DMS153 treated with DMSO at 0.1 percent for 48 hours (cell line): ENCODE measurements around the gene AGR2.
"Not testable (repeated sequence)": the region's sequence is repeated elsewhere in the genome, so short reads cannot be mapped to it uniquely, and the experiment has no call there.

Experiments used
- DNase-seq: peaks from one replicate; lab custom pipeline; 2025; ENCODE audit not compliant: unreplicated experiment; lab: John Stamatoyannopoulos, UW

AGR2 gene

DNA sequence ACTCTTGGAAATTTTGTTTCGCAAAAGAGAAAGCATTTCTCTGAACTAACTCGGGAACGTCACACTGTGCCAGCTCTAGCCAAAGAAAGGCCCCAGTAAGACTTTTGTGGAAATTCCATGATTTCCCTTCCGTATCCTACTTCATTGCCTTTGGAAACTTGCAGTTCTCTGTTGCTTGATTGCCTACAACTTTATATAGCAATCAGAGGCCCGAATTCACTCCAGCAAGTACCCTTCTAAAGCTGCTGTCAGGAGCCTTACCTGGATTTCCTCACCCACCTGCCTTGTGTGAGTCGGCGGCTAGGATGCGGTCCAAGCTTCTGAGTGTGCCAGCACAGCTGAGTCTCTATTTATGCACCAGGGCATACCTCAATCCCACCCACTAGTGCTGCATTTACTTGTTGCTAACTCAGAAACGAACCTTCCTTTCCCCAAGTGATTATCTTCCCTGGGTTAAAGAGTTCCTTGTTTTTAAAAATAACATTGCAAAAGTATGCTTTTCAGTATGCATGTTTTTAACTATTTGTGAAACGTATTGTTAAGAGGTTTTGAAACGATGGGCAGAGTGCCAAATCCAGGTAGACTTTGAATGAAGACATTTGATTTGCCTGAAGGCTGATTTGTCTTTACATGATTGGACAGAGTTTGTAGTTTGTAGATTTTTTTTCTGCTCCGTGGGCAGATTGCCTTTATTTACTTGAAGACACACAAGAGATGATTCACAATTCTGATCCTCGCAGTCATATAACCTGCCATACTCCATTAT is at the start of gene AGR2:
AGR2 (minus strand) TSS at position 326 of the 766 bp plus-strand sequence. CDS start 3,203 bp downstream, outside the sequence.
- DNase-seq: peak; percentile 34

GRCh38 chr7:16853189-16853588 is 48.4 kb upstream of the AGR2 start:
- not testable (repeated sequence) for DNase-seq

- no peak for DNase-seq
These were observed 47.0 kb upstream of the AGR2 start for GRCh38 chr7:16851829-16852228.

DNA sequence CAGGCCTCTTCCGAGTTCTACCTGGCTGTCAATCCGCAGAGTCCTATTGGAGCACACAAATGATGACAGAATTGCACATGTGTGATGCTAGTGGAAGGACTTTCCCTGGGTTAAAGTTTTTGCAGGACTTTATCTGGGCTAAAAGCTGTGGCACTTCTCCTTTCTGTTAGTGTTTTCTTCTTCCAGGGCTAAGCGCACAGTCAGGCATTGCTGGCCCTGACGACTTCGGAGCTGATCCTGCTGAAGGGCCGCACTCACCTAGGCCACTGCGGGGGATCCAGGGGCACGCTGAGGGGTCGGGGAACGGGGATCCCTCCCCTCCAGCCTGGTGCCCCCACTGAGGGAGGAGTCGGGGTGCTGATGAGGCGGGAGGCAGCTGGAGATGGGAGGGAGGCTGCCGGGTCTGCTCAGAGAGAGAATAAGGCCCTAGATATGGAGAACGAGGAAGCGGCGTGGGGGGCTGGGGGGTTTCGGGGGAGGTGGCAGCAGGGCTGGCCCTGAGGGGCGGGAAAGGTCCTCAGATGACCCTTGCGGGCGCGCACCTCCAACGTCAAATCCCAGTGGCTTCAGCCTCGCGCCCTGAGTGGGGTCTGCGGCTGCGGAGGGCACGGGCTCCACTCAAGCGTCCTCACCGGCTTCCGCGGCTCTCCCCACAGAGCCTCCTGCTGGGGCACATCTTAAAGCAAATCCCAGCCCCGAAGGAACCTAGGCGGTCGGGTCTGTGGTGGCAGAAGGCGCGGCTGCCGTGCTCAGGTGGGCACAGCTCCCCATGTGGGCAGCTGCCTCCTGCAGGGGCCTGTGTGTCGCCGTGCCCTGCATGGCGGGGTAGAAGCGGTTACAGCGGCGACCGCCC is 46.0 kb upstream of the AGR2 start:
- DNase-seq: no peak

DNA sequence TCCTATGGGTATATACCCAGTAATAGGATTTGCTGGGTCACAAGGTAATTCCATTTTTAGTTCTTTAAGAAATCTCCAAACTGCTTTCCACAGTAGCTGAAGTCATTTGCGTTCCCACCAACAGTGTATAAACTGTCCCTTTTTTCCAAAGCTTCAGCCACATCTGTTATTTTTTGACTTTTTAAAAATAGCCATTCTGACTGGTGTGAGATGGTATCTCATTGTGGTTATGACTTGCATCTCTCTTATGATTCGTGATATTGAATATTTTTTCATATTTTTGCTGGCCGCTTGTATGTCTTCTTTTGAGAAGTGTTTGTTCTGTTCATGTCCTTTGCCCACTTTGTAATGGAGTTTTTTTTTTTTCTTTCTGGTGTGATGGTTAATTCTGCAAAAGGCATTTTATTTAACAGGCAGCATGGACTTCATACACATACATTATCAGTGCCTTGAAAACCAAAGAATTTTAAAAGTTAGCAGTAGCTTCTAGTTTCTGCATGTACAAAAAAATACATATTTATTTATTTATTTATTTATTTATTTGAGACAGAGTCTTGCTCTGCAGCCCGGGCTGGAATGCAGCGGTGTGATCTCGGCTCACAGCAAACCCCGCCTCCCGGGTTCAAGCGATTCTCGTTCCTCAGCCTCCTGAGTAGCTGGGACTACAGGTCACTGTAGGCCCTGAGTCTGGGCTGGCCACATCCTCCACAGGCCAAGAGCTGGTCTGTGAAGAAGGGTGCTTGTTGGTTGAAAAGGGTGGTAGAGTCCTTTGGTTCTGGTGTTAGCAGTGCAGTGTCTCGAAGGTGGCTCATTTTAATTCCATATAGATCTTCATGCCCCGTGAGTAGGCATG is 44.7 kb upstream of the AGR2 start:
- DNase-seq: no peak

GRCh38 chr7:16847381-16847860 is 42.6 kb upstream of the AGR2 start:
- peak; percentile 67 for DNase-seq

- no peak for DNase-seq
These were observed 41.9 kb upstream of the AGR2 start for GRCh38 chr7:16846601-16847165.

- DNase-seq: no peak
These were observed 40.9 kb upstream of the AGR2 start for GRCh38 chr7:16845746-16846145.

- DNase-seq: no peak
These were observed 36.9 kb upstream of the AGR2 start for GRCh38 chr7:16841681-16842080.

DNA sequence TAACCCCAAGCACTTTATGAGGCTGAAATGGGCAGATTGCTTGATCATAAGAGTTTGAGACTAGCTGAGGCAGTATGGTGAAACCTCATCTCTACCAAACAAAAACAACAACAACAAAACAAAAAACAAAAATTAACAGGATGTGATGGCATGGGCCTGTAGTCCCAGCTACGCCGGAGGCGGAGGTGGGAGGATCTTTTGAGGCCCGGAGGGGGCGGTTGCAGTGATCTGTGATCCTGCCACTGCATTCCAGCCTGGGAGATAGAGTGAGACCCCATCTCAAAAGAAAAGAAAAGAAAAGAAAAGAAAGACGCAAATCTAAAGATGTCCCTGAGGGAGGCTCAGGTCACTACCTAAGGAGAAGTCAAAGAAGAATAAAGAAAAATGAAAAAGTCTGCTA is 35.3 kb upstream of the AGR2 start:
- DNase-seq: no peak

- DNase-seq: no peak
These were observed 34.8 kb upstream of the AGR2 start for GRCh38 chr7:16839646-16840045.

DNA sequence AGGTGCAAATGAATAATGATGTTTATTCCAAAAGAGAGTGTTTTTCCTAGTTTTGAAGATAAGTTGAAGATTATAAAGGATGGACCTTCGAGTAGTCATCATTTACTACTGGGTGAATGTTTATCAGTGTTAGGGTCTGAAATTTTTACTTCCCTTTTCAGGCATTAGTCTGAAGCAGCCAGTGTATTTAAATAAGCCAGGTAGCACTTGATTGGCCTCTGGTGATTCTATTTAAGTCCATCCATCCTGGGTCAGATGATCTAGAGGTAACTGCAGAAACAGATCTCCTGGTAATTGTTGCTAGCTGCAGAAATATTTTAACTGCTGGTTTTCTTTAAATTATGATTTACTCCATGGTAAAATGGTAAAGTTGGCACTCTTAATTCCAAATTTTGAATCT is 34.1 kb upstream of the AGR2 start:
- DNase-seq: no peak

GRCh38 chr7:16838386-16838785 is 33.6 kb upstream of the AGR2 start:
- DNase-seq: no peak

DNA sequence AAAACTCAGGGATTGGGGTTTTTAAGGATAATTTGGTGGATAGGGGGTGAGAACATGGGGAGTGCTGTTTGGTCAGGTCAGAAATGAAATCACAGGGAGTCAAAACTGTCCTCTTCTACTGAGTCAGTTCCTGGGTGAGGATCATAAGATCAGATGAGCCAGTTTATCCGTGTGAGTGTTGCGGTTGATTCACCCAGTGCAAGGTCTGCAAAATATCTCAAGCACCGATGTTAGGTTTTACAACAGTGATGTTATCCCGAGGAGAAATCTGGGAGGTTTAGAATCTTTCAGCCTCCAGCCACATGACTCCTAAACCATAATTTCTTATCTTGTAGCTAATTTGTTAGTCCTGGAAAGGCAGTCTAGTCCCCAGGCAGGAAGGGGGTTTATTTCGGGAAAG is 31.7 kb upstream of the AGR2 start:
- DNase-seq: no peak

DNA sequence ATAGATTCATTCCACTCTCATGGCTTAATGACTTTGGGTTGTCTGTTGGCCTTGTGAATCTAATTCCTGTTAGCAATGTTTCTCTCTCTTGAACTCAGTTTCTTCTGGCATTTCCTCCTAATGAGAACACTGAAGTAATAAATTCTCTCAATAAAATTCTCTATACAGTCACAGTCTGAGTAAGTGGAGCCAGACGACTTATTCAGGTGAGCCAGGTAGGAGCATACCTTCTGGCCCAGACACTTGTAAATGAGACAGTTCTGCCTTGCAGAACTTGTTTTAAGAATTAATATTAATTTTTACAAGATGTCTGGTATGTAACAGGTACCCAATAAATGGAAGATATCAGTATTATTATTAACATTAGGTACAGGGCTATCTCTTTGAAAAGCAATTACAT is 28.6 kb upstream of the AGR2 start:
- DNase-seq: no peak

DNA sequence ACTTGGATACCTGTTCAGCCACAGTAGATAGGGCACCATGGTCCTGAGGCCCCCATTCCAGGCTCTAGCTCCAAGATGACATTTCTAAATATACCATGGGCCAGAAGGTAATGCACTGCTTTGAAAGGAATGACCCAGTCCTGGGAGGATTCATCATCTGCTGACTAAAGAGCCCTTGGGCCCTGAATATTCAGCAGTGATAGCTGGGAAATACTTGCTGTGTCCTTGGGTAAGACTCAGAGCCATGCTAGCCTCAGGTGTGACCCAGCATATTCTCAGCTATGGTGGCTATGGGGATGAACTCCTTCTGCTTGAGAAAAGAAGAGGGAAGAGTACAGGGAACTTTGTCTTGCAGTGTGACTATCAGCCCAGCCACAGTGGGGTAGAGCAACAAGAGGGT is 21.3 kb upstream of the AGR2 start:
- DNase-seq: no peak

DNA sequence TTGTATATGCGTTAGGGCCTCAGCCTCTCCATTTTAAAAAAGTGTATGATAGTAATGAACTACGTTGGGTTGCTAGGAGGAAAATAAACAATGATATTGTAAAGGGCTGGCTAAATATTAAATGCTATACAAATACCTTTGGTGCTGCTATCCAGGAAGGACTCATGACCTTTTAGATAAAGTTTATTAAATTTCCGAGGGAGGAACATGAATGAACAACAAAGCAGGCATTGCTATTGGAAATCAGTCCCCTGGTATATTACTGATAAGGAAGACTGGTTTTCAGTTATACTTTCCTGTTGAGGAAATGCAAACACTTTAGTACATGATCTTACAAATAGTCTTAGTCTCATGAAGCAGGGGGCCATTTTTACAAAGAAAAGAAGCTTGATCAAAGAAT is 17.2 kb upstream of the AGR2 start:
- no peak for DNase-seq

GRCh38 chr7:16818732-16819131 is 13.9 kb upstream of the AGR2 start:
- no peak for DNase-seq

DNA sequence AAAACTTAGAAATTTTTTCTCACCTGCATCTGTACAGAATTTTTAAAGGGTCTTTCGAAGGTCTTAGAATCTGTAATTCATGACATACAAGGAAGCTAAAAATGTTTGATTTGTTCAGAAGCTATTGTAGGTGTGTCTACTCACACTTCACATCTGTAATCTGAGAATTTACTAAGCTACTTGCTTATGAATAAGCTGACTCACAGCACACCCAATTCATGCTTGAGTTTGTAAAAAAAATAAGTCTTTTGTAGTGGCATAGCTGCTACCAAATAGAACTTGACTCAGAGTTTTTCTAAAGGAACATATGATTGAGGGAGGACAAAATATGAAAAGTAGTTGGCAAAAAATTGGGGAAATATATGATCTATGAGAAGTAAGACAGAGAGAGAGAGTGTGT is 12.7 kb upstream of the AGR2 start:
- no peak for DNase-seq

DNA sequence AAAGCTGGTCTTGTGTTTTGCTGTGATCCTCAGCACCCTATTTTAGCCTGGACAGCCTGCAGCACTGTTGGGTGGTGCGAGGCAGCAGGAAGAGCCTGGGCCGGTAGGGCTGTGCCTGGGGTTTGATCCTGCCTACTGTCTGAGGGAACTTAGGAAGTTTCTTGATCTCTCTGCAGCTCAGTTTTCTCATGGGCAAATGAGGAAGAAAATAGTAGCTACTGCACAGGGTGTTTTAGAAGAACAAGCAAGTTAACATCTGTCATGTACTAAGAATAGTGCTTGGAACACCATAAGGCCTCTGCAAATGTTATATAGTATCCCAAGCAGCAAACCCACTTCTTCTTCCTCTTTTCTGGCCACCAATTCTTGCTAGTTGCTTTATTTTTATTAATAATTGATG is 12.0 kb upstream of the AGR2 start:
- DNase-seq: no peak

GRCh38 chr7:16815001-16815400 is 10.2 kb upstream of the AGR2 start:
- DNase-seq: no peak
